CD1c-positive myeloid dendritic cell (primary cell): ENCODE data around the gene PERCC1.

Source experiments
- DNase-seq: peaks from one replicate; pipeline ENCODE4 v3.0.0-alpha.2; 2016; ENCODE audit errors: extremely low spot score

The PERCC1 gene

GRCh38 chr16:1412847-1413246 is 18.0 kb upstream of the PERCC1 start:
- DNase-seq, result no peak

- peak; percentile 53 for DNase-seq
These were observed 17.0 kb upstream of the PERCC1 start for GRCh38 chr16:1413684-1414531.

- DNase-seq, result peak; percentile 77
These were observed 16.2 kb upstream of the PERCC1 start, which contains the start of gene UNKL for GRCh38 chr16:1414532-1415260. TSS of gene UNKL (minus strand) at chr16:1414704. CDS start at chr16:1414691, 13 bp downstream.

- DNase-seq, result no peak
These were observed 14.3 kb upstream of the PERCC1 start for GRCh38 chr16:1416521-1416941.

- DNase-seq, result peak; percentile 3
These were observed 10.8 kb upstream of the PERCC1 start for GRCh38 chr16:1420111-1420539.

GRCh38 chr16:1422076-1422475 is 8.8 kb upstream of the PERCC1 start:
- DNase-seq, result no peak

GRCh38 chr16:1424028-1424427 is 6.8 kb upstream of the PERCC1 start:
- DNase-seq, result no peak

GRCh38 chr16:1425616-1426370 is 5.1 kb upstream of the PERCC1 start:
- no peak for DNase-seq

GRCh38 chr16:1426734-1427471 is 4.0 kb upstream of the PERCC1 start:
- no peak for DNase-seq

- DNase-seq, result no peak
These were observed 3.1 kb upstream of the PERCC1 start for GRCh38 chr16:1427473-1428461.

GRCh38 chr16:1428511-1428910 is 2.4 kb upstream of the PERCC1 start:
- peak; percentile 54 for DNase-seq

GRCh38 chr16:1429012-1429411 is 1.9 kb upstream of the PERCC1 start:
- no peak for DNase-seq

GRCh38 chr16:1429631-1430030 is 1.2 kb upstream of the PERCC1 start:
- no peak for DNase-seq

- no peak for DNase-seq
These were observed 592 bp upstream of the PERCC1 start for GRCh38 chr16:1430214-1430758.

GRCh38 chr16:1431497-1432270 is 806 bp downstream of the PERCC1 start:
- DNase-seq, result no peak

GRCh38 chr16:1432388-1433262 is 1.7 kb downstream of the PERCC1 start:
- peak; percentile 8 for DNase-seq

- DNase-seq, result no peak
These were observed 2.3 kb downstream of the PERCC1 start for GRCh38 chr16:1433263-1433560.

- DNase-seq, result no peak
These were observed 2.9 kb downstream of the PERCC1 start for GRCh38 chr16:1433756-1434155.
